ENCODE measurements around the gene CYP26B1.

CYP26B1 gene

GRCh38 chr2:72173640-72174321 lies 26.1 kb upstream of the CYP26B1 start:
- no peak overlapping the region for H3K4me3 ChIP-seq (replicated peaks; ENCODE audit: low read depth, low read length)
- no peak for TF ChIP-seq CTCF (IDR thresholded peaks at IDR 0.05; ENCODE audit: insufficient read depth, low read length, poor library complexity, severe bottlenecking)
- DNase-seq (ENCODE audit: extremely low read depth, insufficient read length), result no peak

GRCh38 chr2:72172478-72172877 lies 24.8 kb upstream of the CYP26B1 start:
- DNase-seq (ENCODE audit: extremely low read depth, insufficient read length), result no peak
- no peaks in the 10 kb centered on the region for H3K36me3 ChIP-seq (ENCODE audit: control insufficient read depth, insufficient read depth, low read length)
- TF ChIP-seq CTCF (IDR thresholded peaks at IDR 0.05; ENCODE audit: insufficient read depth, low read length, poor library complexity, severe bottlenecking), result no peak
- no peaks in the 10 kb centered on the region for H3K27me3 ChIP-seq (replicated peaks; ENCODE audit: control insufficient read depth, insufficient read depth, low read length)
- no peak overlapping the region for H3K4me3 ChIP-seq (replicated peaks; ENCODE audit: low read depth, low read length)

More at GRCh38 chr2:72173640-72174321, 26.1 kb upstream of the CYP26B1 start:
- Histone ChIP-seq H3K27me3 (replicated peaks; ENCODE audit: control insufficient read depth, insufficient read depth, low read length) (no peaks in the 10 kb centered on the region), H3K36me3 (ENCODE audit: control insufficient read depth, insufficient read depth, low read length) (no peaks in the 10 kb centered on the region)

GRCh38 chr2:72166279-72166678 lies 18.6 kb upstream of the CYP26B1 start:
- no peak for DNase-seq (ENCODE audit: extremely low read depth, insufficient read length)
- TF ChIP-seq CTCF (IDR thresholded peaks at IDR 0.05; ENCODE audit: insufficient read depth, low read length, poor library complexity, severe bottlenecking), result no peak
- Histone ChIP-seq H3K36me3 (ENCODE audit: control insufficient read depth, insufficient read depth, low read length) (no peaks in the 10 kb centered on the region), H3K27me3 (replicated peaks; ENCODE audit: control insufficient read depth, insufficient read depth, low read length) (no peaks in the 10 kb centered on the region), H3K4me3 (replicated peaks; ENCODE audit: low read depth, low read length) (no peak overlapping the region)

- Histone ChIP-seq H3K4me3 (replicated peaks; ENCODE audit: low read depth, low read length) (no peak overlapping the region), H3K36me3 (ENCODE audit: control insufficient read depth, insufficient read depth, low read length) (no peaks in the 10 kb centered on the region), H3K27me3 (replicated peaks; ENCODE audit: control insufficient read depth, insufficient read depth, low read length) (0 out of 2 replicates have a peak, but pooled peaks cover 2% of the 10 kb centered on the region)
- no peak for TF ChIP-seq CTCF (IDR thresholded peaks at IDR 0.05; ENCODE audit: insufficient read depth, low read length, poor library complexity, severe bottlenecking)
- no peak for DNase-seq (ENCODE audit: extremely low read depth, insufficient read length)
Measured at GRCh38 chr2:72165792-72166191, 18.1 kb upstream of the CYP26B1 start.

GRCh38 chr2:72162574-72162973 lies 14.9 kb upstream of the CYP26B1 start:
- H3K27me3 ChIP-seq (replicated peaks; ENCODE audit: control insufficient read depth, insufficient read depth, low read length), result 0 out of 2 replicates have a peak, but pooled peaks cover 2% of the 10 kb centered on the region
- no peak for TF ChIP-seq CTCF (IDR thresholded peaks at IDR 0.05; ENCODE audit: insufficient read depth, low read length, poor library complexity, severe bottlenecking)
- H3K4me3 ChIP-seq (replicated peaks; ENCODE audit: low read depth, low read length), result no peak overlapping the region
- H3K36me3 ChIP-seq (ENCODE audit: control insufficient read depth, insufficient read depth, low read length), result no peaks in the 10 kb centered on the region
- no peak for DNase-seq (ENCODE audit: extremely low read depth, insufficient read length)

Measured in GM06990 (cell line).